HG03095 (cell line): ENCODE results near the gene GNG13.
A peak's percentile ranks its signal among the peaks of the same experiment; 100 is the strongest.

Experiments used
- ATAC-seq: cut with Tn5 transposase; IDR thresholded peaks from one replicate; pipeline ENCODE4 v1.9.1; 2021; ENCODE audit warnings: moderate library complexity; ENCODE audit not compliant: unreplicated experiment

The GNG13 gene

DNA sequence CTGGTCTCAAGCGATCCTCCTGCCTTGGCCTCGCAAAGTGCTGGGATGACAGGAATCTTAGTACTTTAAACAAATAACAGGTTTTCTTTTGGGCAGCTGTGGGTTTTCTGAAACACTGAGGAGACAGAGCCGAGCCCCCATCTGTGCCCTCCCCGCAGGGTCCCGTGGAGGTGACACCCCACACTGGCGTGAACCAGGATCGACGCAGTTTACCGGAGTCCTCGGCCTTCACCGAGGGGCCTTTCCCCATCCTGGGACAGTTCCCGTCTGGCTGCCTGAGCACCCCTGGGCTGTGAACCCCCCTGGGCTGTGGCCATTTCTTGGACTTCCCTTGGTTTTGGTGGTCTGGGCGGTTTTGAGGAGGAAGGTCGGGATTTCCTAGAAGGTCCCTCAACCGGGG is 15.3 kb upstream of the GNG13 start:
- ATAC-seq: no peak

DNA sequence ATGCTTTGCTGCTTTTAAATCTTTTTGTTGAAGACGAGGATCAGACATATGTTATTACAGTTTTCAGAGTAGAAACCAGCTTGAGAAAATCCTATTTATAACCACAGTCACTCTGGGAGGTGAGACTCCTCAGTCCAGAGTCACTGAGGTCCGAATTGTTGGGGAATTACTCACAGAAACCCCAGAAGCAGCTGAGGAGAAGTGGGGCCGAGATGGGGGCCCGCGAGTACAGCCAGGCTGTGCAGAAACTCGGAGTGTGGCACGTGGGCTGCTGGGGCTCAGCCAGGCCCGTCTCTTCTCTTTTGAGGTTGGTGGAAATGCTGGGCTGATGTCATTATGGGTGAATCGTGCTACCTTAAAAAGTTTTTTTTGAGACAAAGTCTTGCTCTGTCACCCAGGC is 14.4 kb upstream of the GNG13 start:
- ATAC-seq: no peak

DNA sequence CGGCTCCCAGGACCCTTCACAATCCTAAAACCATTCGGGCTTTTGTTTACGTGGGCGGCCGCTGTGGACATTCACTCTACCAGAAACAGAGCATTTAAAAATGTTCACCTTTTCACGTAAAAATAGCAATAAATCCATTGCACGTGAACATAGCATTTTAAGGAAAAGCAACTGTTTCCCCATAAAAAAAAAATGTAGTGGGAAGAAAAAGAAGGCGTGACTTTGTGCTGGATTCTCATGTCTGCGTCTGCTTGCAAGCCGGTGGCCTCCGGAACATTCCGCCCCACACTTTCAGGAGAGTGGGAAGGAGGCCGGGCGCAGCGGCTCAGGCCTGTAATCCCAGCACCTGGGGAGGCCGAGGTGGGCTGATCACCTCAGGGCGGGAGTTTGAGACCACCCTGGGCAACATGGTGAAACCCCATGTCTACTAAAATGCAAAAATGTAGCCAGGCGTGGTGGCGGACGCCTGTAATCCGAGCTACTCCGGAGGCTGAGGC is 13.4 kb upstream of the GNG13 start:
- ATAC-seq: no peak

- no peak for ATAC-seq
Measured at GRCh38 chr16:813204-813915, 12.8 kb upstream of the GNG13 start.

- ATAC-seq: no peak
Measured at GRCh38 chr16:808085-808386, 7.5 kb upstream of the GNG13 start.

DNA sequence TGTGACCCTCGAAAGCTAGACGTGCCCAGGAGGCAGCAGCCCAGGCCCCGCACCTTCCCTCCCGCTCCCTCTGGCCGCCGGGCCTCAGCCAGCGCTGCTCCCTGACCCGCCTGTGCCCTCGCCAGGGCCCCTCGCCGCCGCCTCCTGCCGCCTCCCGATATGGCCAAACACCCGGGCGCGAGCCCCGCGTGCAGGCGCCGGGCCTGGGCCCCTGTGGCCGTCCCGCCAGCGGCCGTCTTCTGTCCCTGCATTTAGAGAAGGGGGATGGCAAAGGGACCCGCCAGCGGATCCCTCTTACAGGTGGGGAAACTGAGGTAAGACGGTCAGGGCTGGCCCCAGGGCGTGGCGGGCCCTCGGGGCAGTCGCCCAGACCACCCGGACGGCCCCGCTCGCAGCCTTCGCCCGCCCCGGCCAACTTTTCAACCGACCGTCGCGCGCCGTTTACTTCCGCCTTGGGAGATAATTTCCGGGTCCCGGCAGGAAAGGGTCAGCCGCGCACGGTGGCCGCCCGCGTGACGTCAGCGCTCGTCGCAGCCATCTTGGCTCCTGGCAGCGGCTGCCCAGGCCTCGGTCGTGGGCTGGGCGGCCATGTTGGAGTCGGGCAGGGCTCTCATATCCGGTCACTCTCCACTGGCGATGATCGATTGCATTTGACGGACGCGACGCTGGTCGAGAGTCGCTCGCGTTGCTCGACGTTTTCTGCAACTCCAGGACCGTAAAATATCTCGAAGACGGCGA is 7.0 kb upstream of the GNG13 start:
- peak; percentile 85 for ATAC-seq

DNA sequence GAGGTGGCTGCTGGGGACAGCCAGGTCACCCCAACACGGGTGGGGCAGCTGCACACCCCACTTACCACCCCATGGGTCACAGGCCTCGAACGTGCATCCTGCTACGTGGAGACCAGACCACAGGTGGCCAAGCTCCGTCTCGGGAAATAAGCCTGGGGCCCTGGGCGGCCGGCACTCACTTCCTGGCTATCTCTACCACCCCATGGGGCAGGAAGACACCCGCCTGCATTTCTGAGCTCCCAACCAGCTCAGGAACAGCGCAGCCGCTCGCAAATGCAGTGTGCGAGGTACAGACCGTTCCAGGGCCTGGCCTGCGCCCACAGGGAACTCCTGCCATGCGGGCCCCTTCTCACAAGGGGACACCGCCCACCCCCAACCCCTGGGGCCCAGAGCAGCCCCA is 4.9 kb upstream of the GNG13 start:
- ATAC-seq: no peak

DNA sequence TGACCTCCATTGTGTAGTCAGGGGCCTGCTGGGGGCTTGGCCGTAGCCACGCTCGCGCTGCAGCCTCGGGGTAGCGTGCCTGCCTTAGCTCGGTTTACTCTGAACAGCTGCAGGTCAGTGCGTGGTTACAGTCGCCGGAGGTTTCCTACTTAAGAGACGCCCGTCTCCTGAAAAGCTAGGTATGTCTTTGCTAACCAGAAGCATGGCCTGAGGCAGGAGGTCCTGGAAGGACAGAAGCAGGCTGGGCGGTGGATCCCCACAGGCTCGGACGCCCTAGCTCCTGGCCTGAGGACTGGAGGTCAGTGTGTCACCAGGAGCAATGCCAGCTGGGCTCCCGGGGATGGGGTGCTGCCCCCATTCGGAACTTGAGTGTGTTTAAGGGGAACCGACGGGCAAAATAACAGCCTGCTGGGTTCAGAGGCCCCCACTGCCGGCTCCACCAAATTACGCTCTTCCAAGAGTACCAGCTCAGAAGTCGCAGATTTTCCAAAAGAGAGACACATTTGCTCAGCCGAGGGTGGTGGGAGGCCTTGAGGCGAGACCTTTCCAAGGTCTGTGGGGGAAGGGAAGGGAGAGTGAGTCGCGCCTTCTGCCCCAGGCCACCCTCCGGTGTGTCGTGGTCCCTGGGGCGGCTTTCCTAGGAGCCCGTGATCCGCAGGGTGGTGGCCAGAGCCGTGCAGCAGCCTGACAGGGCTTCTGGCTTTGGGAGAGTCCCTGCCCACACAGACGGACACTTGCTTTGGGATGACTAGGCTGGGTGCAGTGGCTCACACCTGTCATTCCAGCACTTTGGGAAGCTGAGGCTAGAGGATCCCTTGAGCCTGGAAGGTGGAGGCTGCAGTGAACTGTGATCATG is 3.9 kb upstream of the GNG13 start:
- ATAC-seq: no peak

DNA sequence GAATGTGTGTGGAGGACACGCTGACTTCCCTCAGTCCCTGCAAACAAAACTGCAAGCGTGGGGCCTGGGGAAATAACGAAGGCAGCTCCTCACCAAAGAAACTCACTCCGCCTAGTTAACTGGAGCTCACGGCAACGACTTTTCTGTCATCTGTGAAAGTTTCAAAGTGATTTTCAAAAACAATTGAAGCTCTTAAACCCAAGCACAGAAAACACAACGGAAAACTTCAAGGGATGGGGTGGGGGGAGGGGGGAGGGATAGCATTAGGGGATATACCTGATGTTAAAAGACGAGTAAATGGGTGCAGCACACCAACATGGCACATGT is 3.2 kb upstream of the GNG13 start:
- ATAC-seq: no peak

GRCh38 chr16:802914-803753 is 2.6 kb upstream of the GNG13 start:
- no peak for ATAC-seq

DNA sequence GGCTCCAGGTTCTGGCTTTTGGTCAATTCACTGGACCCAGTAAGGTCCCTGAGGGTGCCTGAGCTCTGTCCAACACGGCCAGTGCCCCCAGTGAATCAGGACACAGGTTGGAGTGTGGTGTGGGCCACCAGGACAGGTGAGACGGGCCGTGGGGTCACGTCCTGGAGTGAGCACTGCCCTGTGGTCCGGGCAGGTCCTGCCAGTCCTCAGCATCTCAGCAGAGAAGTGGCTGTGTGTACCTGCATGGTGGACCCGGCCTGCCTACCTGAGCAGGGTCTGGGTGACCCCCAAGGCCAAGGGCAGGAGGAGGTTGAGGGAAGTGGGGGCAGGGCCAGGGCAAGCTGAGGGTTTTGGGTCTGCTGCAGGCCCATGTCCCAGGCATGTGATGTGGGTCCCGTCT is 1.9 kb upstream of the GNG13 start:
- ATAC-seq: no peak

DNA sequence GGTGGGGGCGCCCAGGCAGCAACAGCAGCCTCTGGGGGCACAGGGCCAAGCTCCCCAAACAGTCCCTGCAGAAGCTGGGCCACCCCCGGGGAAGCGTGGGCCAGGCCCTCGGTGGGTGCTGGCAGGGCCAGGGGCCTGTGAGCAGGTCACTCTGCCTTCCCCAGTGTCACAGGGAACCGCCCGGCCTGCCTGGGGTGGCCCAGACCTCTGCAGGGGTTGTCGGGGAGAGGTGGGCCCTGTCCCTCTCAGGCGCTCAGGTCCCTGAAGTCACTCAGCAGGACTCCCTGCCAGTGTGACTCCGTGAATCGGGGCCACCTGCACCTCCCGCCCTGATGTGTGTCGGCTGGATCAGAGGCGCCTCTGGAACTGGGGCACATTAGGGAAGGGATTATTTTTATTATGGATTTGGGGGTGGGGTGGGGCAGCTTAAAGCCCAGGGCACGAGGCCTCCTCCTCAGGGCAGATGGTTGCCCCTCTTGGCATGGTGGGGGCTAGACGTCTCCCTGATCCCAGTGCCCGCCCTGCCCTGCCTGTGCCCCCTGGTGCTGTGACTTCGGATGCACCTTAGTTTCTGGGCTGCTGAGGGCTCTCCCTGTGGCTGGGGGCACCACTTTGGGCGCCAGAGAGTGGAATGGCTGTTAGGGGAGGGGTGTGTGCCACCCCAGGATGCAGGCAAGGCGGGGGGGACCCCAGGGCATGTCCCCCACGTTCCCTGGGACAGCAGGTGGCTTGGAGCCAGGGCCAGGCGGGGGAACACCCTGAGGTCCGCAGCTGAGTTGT is 1.2 kb upstream of the GNG13 start:
- no peak for ATAC-seq

GRCh38 chr16:800834-801511 is 439 bp upstream of the GNG13 start:
- ATAC-seq: no peak

DNA sequence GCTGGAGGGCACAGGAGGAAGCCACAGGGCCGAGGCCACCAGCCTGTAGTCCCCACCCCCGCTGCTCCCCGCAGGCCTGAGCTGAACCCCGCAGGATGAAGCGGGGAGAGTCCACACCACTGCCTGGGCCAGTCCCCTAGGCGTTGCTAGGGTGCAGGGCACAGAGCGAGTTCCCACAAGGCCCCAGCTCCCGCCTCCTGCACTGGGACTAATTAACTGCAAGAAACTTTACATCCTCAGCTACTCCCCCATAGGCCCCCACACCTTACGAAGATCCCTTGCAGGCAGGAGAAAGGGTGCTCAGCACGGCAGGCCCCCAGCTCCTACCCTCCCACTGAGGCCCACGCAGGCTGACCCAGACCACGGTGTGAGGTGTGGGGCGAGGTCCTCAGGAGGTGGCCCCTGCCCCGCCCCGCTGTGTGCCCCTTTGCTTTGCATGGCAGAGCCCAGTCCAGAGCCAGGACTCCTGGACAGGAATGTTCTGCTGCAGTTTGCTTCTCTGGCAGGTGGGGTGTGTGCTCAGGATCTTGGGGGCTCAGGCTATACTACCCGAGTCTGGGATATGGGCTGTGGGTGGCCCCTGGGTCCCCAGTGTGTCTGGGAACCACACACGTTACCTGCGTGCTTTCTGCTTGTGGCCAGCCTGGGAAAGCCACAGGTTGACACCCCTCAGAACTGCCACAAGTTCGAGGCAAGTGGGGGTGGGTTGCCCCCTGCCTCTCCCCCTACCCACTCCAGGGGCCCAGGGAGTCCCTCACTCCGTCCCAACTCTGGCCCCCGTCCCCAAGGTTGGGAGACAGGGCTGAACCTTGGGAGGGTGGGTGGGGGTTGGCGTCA is 1.2 kb downstream of the GNG13 start:
- no peak for ATAC-seq

- no peak for ATAC-seq
Measured at GRCh38 chr16:798666-799065, 1.9 kb downstream of the GNG13 start.

DNA sequence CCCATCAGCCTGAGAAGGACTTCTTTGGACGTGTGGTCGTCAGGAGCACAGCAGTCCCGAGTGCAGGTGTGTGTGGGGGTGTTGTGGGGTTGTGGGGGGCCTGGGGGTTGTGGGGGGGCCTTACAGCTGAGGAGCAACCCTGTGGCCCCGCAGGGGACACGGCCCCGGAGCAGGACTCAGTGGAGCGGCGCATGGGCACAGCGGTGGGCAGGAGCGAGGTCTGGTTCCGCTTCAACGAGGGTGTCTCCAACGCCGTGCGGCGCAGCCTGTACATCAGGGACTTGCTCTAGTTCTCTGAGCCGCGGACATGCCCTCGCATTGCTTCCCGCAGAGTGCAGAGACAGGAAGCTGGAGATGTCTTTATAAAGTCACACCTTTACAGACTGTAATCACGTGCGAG is 2.8 kb downstream of the GNG13 start:
- no peak for ATAC-seq

DNA sequence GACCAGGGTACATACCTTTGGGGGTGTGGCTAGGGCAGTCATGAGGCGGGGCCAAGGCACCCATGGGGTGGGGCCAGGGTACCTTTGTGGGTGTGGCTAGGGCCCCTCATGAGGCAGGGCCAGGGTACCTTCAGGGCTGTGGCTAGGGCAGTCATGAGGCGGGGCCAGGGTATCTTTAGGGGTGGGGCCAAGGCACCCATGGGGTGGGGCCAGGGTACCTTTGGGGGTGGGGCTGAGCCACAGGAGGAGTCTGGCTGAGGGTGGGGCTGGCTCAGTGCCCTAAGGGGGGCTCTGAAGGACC is 3.5 kb downstream of the GNG13 start:
- no peak for ATAC-seq

DNA sequence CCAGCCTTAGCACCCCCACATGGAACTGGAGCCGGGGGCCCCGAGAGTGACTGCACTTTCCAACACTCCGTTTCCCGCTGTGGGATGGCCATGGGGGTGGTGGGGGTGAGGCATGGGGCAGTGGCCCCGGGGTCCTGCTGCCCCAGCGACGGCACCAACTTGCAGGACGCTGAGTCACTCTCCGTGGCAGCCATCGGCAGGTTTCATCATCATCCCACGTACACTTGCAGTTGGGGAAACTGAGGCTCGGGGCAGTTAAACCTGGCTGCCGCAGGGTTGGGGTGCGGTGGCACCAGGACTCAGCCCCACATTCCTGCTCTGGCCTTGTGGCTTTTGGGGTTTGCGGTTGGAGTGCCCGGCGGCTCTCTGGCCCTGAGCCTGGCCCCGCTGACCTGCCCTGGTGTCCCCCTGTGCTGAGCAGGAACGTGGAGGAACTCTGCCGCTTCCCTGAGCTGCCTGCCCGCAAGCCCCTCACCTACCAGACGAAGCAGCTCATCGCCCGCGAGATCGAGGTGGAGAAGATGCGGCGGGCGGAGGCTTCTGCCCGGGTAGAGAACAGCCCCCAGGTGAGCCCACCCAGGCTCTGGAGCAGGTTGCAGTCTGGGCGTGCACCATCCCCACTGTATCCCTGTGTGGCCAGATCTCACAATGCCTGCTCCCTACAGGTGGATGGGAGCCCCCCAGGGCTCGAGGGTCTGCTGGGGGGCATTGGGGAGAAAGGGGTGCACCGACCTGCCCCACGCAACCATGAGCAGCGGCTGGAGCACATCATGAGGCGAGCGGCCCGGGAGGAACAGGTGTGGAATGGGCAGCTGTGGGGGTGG is 4.0 kb downstream of the GNG13 start:
- no peak for ATAC-seq
